OCI-M2 (cell line): Measurements from ENCODE around the gene PRPF8.
"Not testable (repeated sequence)": the region's sequence is repeated elsewhere in the genome, so short reads cannot be mapped to it uniquely, and the experiment has no call there.

Experiments
- DNase-seq: peaks from one replicate; lab custom pipeline; 2025; ENCODE audit not compliant: unreplicated experiment; lab: John Stamatoyannopoulos, UW

Gene PRPF8

GRCh38 chr17:1695365-1695764, 10.7 kb upstream of the PRPF8 start:
- DNase-seq, result no peak

GRCh38 chr17:1693339-1693738, 8.7 kb upstream of the PRPF8 start:
- DNase-seq, result no peak

GRCh38 chr17:1690544-1691221, 6.0 kb upstream of the PRPF8 start:
- DNase-seq, result no peak

- not testable (repeated sequence) for DNase-seq
These were observed 3.7 kb upstream of the PRPF8 start for GRCh38 chr17:1688405-1688804.

- no peak for DNase-seq
These were observed 1.4 kb upstream of the PRPF8 start for GRCh38 chr17:1686086-1686485.

GRCh38 chr17:1683459-1683858, 1.2 kb downstream of the PRPF8 start:
- DNase-seq, result no peak

- no peak for DNase-seq
These were observed 8.3 kb downstream of the PRPF8 start for GRCh38 chr17:1676401-1676800.

GRCh38 chr17:1673041-1673785, 11.5 kb downstream of the PRPF8 start:
- no peak for DNase-seq

GRCh38 chr17:1663934-1664333, 20.7 kb downstream of the PRPF8 start:
- DNase-seq, result not testable (repeated sequence)

GRCh38 chr17:1661045-1661444, 23.6 kb downstream of the PRPF8 start:
- no peak for DNase-seq

- DNase-seq, result no peak
These were observed 26.6 kb downstream of the PRPF8 start for GRCh38 chr17:1658100-1658499.

GRCh38 chr17:1653735-1654134, 30.9 kb downstream of the PRPF8 start:
- DNase-seq, result no peak

GRCh38 chr17:1652794-1653193, 31.9 kb downstream of the PRPF8 start:
- not testable (repeated sequence) for DNase-seq

GRCh38 chr17:1651559-1651844, 33.2 kb downstream of the PRPF8 start:
- DNase-seq, result no peak

- DNase-seq, result no peak
These were observed 33.7 kb downstream of the PRPF8 start for GRCh38 chr17:1650731-1651558.

GRCh38 chr17:1649844-1650501, 34.7 kb downstream of the PRPF8 start, which contains the start of gene RILP:
Gene RILP (minus strand): TSS chr17:1649866. CDS start chr17:1649804, 62 bp downstream.
- DNase-seq, result peak; percentile 61

GRCh38 chr17:1648963-1649843, 35.5 kb downstream of the PRPF8 start:
- peak; percentile 13 for DNase-seq

- DNase-seq, result no peak
These were observed 36.3 kb downstream of the PRPF8 start for GRCh38 chr17:1648173-1648962.

- DNase-seq, result no peak
These were observed 36.9 kb downstream of the PRPF8 start for GRCh38 chr17:1647802-1648171.
